Keratinocyte (primary cell): ENCODE measurements around the gene EFCAB6.

Experiments used
- CTCF ChIP-seq, 3 experiments: IDR thresholded peaks in 1 of 3; conservative IDR thresholded peaks in 1 of 3; optimal IDR thresholded peaks in 1 of 3; 2 replicates in 2 of 3; 3 replicates in 1 of 3; pipeline versions ENCODE3 to v1.5.1; 2011; ENCODE audit warnings: low read length in 3 of 3, mild to moderate bottlenecking in 3 of 3, moderate library complexity in 2 of 3, control low read depth in 1 of 3, inconsistent platforms in 1 of 3; ENCODE audit not compliant: insufficient read depth in 2 of 3; ENCODE audit errors: extremely low read depth in 1 of 3
- EZH2 ChIP-seq: IDR thresholded peaks from one replicate; pipeline ENCODE4 v1.6.1; 2012; ENCODE audit warnings: inconsistent platforms, mild to moderate bottlenecking, low read length, moderate library complexity

GRCh38 chr22:43514476-43515157 lies 297.5 kb downstream of the EFCAB6 start:
- no peak for TF ChIP-seq CTCF (optimal IDR thresholded peaks at IDR 0.05 in 1 of 3, IDR thresholded peaks at IDR 0.05 in 1 of 3, conservative IDR thresholded peaks at IDR 0.05 in 1 of 3; ENCODE audit: extremely low read depth in 1 of 3, insufficient read depth in 2 of 3, low read length in 3 of 3)
- no peak for TF ChIP-seq EZH2
